Cardiac septum (tissue), 1 donor: ENCODE results near the gene MINDY2. TPM values are rescaled to one million over a fixed set of nuclear protein-coding genes. Genes with fewer than 3 reads are reported as not detected.

Experiments
- DNase-seq: peaks from one replicate; pipeline ENCODE4 v3.0.0-alpha.2; 2020; ENCODE audit warnings: low spot score
- intact Hi-C: fragments of 100-400 bp; cut with DNase I; formaldehyde crosslinking; loops from one replicate; pipeline ENCODE4 v1.14.0; 2022
- long read RNA-seq: library from polyadenylated mRNA; unstranded; transcript quantifications from one replicate; pipeline ENCODE4 v2.0.0, GENCODE V29; 2021
- total RNA-seq: library from RNA; stranded (reverse); fragmentation: NEBNext Ultra II Directional; extraction: Animal tissue kit (Norgen Biotek cat#: 25700); gene quantifications from one replicate; pipeline ENCODE4 v1.2.1, GENCODE V29; 2021
- donor health status: DM: no; HTN: no; CAD: no.

The MINDY2 gene, protein sequence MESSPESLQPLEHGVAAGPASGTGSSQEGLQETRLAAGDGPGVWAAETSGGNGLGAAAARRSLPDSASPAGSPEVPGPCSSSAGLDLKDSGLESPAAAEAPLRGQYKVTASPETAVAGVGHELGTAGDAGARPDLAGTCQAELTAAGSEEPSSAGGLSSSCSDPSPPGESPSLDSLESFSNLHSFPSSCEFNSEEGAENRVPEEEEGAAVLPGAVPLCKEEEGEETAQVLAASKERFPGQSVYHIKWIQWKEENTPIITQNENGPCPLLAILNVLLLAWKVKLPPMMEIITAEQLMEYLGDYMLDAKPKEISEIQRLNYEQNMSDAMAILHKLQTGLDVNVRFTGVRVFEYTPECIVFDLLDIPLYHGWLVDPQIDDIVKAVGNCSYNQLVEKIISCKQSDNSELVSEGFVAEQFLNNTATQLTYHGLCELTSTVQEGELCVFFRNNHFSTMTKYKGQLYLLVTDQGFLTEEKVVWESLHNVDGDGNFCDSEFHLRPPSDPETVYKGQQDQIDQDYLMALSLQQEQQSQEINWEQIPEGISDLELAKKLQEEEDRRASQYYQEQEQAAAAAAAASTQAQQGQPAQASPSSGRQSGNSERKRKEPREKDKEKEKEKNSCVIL
- total RNA-seq: 33.4 TPM
- long read RNA-seq, full-length matches to known transcripts: 59 of 83 reads
- long read RNA-seq, partial matches to known transcripts: 10 of 83 reads
- long read RNA-seq, other reads (novel, unspliced or antisense): 14 of 83 reads

- intact Hi-C loops: loop anchor here (1.0 to 10.0 kb wide), 3 partner anchors 22 to 546 kb away; partner anchors contain the start of genes ADAM10 and SLTM
- DNase-seq: peak; percentile 99
These were observed at the start of gene MINDY2 for GRCh38 chr15:58770857-58771620. MINDY2 (plus strand) TSS chr15:58771302; CDS start chr15:58771396, 94 bp downstream.

DNA sequence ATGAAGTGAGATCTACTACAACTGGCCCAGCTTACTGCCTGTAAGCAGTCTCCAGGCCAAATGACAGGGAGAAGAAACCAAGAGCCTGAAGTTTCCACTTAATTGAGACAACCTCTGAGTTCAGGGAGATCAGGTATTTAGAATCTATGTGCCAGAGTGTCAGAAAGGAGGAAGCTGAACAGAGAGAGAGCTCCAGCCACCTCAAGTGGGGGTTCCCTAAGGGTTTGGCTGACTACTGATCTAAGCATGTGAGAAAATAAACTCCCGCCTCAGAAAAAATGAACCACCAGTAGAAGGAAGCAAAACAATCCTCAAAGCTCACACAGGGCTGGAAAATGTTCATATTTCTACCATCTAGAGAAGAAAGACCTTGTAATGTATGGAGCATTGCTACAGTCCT lies 46.6 kb upstream of the MINDY2 start:
- intact Hi-C loops: no loop called here
- no peak for DNase-seq

DNA sequence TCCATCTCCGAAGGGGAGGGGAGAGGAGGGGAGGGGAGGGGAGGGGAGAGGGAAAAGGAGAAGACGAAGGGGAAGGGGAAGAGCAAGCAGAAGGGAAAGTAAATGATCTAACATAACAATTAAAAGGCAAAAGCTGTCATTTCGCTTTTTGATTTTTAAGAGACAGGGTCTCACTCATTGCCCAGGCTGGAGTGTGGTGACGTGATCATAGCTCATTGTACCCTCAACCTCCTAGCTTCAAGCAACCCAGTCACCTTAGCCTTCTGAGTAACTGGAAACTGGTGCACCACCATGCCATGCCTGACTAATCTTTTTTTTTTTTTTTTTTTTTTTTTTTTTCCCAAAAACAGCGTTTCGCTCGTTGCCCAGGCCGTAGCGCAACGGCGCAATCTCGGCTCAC lies 44.2 kb upstream of the MINDY2 start:
- DNase-seq: no peak
- intact Hi-C loops: no loop called here

GRCh38 chr15:58731756-58732535 lies 39.2 kb upstream of the MINDY2 start:
- no peak for DNase-seq
- intact Hi-C loops: no loop called here

- intact Hi-C loops: no loop called here
- no peak for DNase-seq
These were observed 38.3 kb upstream of the MINDY2 start for GRCh38 chr15:58732625-58733363.

- intact Hi-C loops: no loop called here
- no peak for DNase-seq
These were observed 36.2 kb upstream of the MINDY2 start for GRCh38 chr15:58734859-58735258.

DNA sequence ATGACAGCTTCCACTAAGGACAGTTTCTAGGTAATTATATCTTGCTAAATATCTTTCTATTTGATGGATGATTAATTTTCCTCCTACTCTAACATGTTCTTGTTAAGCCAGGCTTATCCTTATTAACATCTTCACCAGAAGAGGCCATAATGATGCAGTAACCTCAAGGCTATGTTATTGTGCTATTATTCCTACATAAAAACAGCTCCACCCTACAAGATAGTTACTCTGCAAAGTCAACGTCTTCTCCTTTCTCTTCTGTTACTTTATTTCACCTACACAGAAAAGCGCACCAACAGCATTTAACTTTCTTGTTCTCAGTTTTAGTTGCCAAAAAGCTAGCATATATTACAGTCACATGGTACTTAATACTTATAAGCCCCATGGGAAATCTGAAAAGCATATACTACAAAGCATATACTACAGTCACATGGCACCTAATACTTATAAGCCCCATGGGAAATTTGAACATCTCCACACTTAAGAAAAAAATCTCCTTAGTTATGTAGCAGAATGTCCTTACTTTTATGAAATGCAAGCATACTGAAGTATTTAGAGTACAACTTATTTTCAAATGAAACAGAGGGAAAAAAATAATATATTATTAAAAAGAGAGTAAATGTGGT lies 35.0 kb upstream of the MINDY2 start:
- intact Hi-C loops: no loop called here
- no peak for DNase-seq

GRCh38 chr15:58737298-58737697 lies 33.8 kb upstream of the MINDY2 start:
- DNase-seq: no peak
- intact Hi-C loops: no loop called here

DNA sequence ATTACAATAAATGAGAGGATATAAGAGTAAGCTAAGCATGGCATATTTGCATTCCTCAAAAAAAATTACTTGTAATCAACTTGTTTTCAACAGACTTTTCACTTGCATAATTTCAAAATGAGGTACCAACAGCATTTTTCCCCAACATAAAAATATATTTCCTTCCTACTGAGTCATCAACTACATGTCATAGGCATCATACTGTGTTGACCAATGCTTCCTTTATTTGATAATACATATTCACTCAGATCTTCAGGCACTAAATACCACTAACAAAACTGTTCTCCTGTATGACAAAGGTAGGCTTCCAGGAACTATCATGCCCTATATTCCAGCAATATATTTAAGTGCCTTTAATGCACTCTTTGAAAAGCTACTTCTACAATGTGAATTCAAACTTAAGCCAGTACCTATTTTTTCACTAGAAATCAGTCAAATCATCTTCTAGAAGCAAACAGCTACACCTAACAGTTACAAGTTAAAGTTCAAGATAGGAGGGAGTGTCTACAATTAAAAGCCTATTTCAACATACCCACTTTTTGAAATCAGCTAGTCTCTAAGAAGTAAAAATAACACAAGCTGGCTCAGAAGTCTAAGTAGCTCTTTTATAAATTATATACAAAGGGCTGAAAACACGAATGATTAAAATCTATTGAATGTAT lies 32.9 kb upstream of the MINDY2 start:
- intact Hi-C loops: no loop called here
- no peak for DNase-seq

DNA sequence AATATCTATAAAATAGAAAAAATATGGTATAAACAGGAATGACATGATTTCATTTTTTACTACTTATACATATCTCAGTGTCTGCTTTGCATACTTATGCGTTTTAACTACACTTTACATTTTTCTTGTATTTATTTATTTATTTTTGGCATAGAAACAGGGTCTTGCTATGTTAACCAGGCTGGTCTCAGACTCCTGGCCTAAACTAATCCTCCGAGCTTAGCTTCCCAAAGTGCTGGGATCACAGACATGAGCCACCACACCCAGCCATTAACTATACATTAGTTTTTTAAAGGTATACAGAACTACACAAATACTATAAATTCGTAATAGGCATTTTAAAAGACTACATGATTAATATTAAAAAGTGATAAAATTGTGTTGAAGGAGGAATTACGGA lies 30.7 kb upstream of the MINDY2 start:
- no peak for DNase-seq
- intact Hi-C loops: loop anchor here (10.0 kb wide), 2 partner anchors 194 to 216 kb away; partner anchors contain the start of gene SLTM

DNA sequence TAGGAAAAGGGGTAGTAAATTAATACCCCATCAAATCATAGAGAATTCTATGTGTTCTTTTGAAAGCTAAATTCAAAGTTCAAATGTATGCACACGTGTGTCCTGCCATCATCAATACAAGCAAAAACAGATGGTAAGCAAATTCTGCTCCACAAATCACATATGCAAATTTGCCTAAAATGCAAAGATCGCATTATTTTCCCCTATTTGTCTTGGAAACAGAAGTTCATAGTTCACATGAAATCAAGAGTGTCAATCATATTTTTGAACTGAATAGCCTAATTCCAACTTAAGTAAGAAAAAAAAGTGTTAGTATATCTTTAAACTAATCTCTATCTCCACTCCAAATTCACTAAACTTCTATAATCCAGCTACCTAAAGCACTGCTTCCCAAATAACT lies 30.1 kb upstream of the MINDY2 start:
- no peak for DNase-seq
- intact Hi-C loops: loop anchor here (10.0 kb wide), 2 partner anchors 194 to 216 kb away; partner anchors contain the start of gene SLTM

DNA sequence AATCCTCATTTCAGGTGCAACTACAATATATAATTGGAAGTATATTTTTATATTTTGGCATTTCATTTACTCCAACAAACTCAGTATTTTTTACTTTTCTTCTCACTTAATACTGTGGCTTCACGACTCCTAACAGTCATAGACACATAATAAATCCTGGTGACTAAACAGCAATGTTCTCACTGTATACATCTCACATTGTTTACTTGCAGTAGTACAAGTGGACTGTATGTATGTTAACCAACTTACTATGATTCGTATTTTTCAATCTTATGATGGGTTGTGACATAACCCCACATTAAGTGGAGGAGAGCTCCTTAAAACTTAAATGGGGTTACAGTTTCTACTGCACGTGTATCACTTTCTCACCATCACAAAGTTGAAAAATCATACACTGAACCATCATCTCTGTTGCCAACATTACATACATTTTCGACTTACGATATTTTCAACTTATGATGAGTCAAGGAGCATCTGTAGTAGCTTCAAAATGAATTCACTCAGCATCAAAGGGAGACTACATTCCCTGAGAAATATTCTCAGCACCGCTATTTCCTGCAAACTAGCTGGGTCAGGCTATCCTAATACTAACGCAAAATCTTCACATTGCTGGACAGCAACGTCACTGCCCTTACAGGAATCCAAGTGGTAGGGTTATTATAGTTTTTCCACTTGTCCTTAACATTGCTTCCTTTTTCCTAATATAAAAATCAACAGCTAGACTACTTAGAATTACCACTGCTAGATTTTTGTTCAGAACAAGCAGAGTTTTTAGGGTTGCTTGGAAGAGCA lies 28.9 kb upstream of the MINDY2 start:
- intact Hi-C loops: loop anchor here (10.0 kb wide), 2 partner anchors 193 to 217 kb away; partner anchors contain the start of gene SLTM
- DNase-seq: no peak

DNA sequence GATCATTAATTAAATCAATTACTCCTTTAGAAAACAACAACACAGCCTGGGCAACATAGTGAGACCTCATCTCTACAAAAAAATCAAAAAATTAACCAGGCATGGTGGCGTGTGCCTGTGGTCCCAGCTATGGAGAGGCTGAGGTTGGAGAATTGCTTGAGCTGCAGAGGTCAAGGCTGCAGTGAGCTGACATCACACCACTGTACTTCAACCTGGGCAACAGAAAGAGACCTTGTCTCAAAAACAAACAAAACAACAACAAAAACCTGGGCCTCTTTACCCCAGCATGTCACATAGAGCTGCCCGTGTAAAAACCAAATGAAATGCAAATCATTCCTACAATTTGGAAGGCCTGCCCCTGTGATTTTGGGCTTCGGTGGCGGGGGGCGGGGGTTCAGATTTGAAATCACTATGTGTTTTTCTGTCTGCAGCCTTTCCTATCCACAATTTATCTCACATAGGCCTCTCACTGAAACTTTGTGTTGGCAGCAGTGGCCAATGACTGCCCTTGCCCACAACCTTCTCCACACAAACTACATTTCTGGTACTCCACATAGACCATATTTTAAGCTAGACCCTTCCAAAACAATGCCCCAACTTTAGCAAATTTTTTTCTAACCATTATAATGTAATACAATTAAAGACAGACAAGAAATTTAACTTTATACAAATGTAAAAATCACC lies 28.1 kb upstream of the MINDY2 start:
- DNase-seq: no peak
- intact Hi-C loops: loop anchor here (10.0 kb wide), 2 partner anchors 192 to 218 kb away; partner anchors contain the start of gene SLTM

DNA sequence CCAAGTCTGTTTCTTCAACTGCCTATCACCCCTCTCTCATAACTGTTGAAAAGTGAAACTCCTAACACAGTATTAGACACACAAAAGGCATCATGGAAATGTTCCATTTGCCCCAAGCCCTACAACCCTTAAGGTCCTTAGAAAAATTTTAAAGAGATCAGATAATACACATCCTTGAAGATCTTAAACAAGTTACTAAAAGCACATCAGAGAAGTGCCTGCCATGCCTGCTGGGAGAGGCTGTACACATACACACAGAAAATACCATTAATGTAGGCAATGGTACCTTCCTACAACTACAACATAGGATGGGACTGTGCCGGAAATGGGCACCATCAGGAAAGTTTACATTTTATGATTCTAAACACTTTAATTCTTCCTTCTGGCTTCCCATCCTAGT lies 24.9 kb upstream of the MINDY2 start:
- intact Hi-C loops: loop anchor here (5.0 to 10.0 kb wide), 5 partner anchors 74 to 519 kb away; partner anchors contain the start of gene SLTM

DNA sequence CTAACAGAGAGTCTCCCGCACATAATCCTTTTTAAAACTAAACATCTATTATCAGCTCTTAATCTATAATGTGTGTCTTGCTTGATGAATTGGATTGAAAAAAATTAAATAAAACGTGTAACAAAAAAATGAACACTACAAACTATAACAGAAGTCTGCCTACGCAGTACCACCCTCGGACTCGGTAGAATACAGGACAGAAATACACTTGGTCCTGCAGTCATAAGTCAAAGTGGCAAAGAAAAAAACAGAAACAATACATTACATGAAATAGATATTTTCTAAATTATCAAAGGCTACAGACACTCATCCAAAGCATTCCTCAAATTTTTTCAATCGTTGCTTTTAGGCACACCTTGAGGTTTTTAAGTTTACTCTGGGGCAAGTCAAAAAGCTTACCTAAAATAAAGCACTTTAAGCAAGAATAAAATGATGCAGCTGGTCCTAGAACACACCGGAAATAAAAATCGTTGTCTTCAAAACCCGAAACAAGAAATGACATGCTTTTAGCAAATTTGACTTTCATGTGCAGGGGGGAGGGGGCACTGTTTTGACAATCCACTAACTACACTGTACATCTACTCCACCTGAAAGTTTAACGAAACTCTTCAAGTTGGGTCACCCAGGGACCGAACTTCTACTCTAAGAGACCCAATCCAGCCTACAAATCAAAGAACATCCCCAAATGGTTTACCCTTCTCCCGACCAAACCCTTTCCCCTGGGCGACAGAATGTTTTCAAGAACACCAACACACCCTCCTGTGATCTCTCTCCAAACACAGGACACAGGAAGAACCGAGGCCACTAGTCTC lies 22.9 kb upstream of the MINDY2 start:
- intact Hi-C loops: loop anchor here (2.0 to 10.0 kb wide), 6 partner anchors 76 to 521 kb away; partner anchors contain the start of gene SLTM
- DNase-seq: no peak

More for the DNA sequence above, 24.9 kb upstream of the MINDY2 start:
- no peak for DNase-seq
